Hepatocyte (in vitro differentiated cells): ENCODE results near the gene HSD17B2. TPM values are rescaled to one million over a fixed set of nuclear protein-coding genes. Genes with fewer than 3 reads are reported as not detected.

Source experiments
- DNase-seq: peaks from one replicate; pipeline ENCODE4 v3.0.0-alpha.2; 2016; ENCODE audit warnings: low spot score
- H2AFZ ChIP-seq: fragments of 200-600 bp; sonication (generic); 2 replicates; pipeline ENCODE4 v1.6.0; 2016; ENCODE audit warnings: antibody characterized with exemption, mild to moderate bottlenecking
- H3K27ac ChIP-seq: fragments of 200-600 bp; sonication (generic); 2 replicates; pipeline ENCODE4 v1.5.1; 2016; ENCODE audit warnings: mild to moderate bottlenecking
- H3K27me3 ChIP-seq: fragments of 200-600 bp; sonication (generic); 2 replicates; pipeline ENCODE4 v1.6.1; 2016
- H3K36me3 ChIP-seq: fragments of 200-600 bp; sonication (generic); replicated peaks from 2 replicates; pipeline ENCODE4 v1.5.1; 2016; ENCODE audit warnings: low read depth; ENCODE audit not compliant: insufficient read depth
- H3K4me1 ChIP-seq: fragments of 200-600 bp; sonication (generic); 2 replicates; pipeline ENCODE4 v1.5.1; 2016; ENCODE audit warnings: mild to moderate bottlenecking, moderate library complexity; ENCODE audit not compliant: insufficient read depth
- H3K4me2 ChIP-seq: fragments of 200-600 bp; sonication (generic); 2 replicates; pipeline ENCODE4 v1.6.0; 2016
- H3K4me3 ChIP-seq: fragments of 200-600 bp; sonication (generic); 2 replicates; pipeline ENCODE4 v1.5.1; 2016; ENCODE audit warnings: mild to moderate bottlenecking
- H3K79me2 ChIP-seq: fragments of 200-600 bp; sonication (generic); 2 replicates; pipeline ENCODE4 v1.6.0; 2017; ENCODE audit warnings: mild to moderate bottlenecking
- H3K9me2 ChIP-seq: fragments of 200-600 bp; sonication (generic); replicated peaks from 2 replicates; pipeline ENCODE4 v1.6.0; 2017; ENCODE audit warnings: mild to moderate bottlenecking; ENCODE audit not compliant: insufficient read depth
- H3K9me3 ChIP-seq: fragments of 200-600 bp; sonication (generic); 2 replicates; pipeline ENCODE4 v1.5.1; 2016; ENCODE audit warnings: low read depth, mild to moderate bottlenecking
- H4K20me1 ChIP-seq: fragments of 200-600 bp; sonication (generic); 2 replicates; pipeline ENCODE4 v1.6.0; 2016; ENCODE audit warnings: mild to moderate bottlenecking; ENCODE audit not compliant: insufficient read depth, poor library complexity, severe bottlenecking
- EZH2 ChIP-seq: fragments of 200-600 bp; sonication (generic); IDR thresholded peaks from 2 replicates; pipeline ENCODE4 v1.6.1; 2016; ENCODE audit warnings: antibody characterized with exemption, mild to moderate bottlenecking, borderline replicate concordance
- EZH2phosphoT487 ChIP-seq: fragments of 200-600 bp; sonication (generic); IDR thresholded peaks from one replicate; pipeline ENCODE4 v1.6.1; 2018; ENCODE audit warnings: antibody characterized with exemption, mild to moderate bottlenecking, low read depth, moderate library complexity; ENCODE audit not compliant: unreplicated experiment, severe bottlenecking
- WGBS: methylation state at CpG from one replicate; pipeline ENCODE4 v1.1.6; 2016; ENCODE audit warnings: low lambda C conversion rate; ENCODE audit errors: missing lambda C conversion rate; 5-methylcytosine and 5-hydroxymethylcytosine counted together
- polyA plus RNA-seq: library from polyadenylated mRNA; unstranded; fragments of >200 nt; fragmentation: Nextera tagmentation; extraction: Ambion mirVana; gene quantifications from 2 replicates; pipeline ENCODE4 v1.2.1, GENCODE V29; 2016
- total RNA-seq: library from RNA; depleted of rRNA; stranded (reverse); fragments of >200 nt; gene quantifications from 2 replicates; pipeline ENCODE4 v1.2.3, GENCODE V29; 2014
- TF ChIP-seq, protein P1 (sequence below): fragments of 200-600 bp; sonication (generic); IDR thresholded peaks from 2 replicates; pipeline ENCODE4 v1.5.1; 2016; ENCODE audit warnings: antibody characterized with exemption, mild to moderate bottlenecking; ENCODE audit not compliant: poor library complexity

The HSD17B2 gene
- total and polyA plus RNA-seq, 2 experiments from 2014 or later = 75.6 to 91.1 TPM

DNA sequence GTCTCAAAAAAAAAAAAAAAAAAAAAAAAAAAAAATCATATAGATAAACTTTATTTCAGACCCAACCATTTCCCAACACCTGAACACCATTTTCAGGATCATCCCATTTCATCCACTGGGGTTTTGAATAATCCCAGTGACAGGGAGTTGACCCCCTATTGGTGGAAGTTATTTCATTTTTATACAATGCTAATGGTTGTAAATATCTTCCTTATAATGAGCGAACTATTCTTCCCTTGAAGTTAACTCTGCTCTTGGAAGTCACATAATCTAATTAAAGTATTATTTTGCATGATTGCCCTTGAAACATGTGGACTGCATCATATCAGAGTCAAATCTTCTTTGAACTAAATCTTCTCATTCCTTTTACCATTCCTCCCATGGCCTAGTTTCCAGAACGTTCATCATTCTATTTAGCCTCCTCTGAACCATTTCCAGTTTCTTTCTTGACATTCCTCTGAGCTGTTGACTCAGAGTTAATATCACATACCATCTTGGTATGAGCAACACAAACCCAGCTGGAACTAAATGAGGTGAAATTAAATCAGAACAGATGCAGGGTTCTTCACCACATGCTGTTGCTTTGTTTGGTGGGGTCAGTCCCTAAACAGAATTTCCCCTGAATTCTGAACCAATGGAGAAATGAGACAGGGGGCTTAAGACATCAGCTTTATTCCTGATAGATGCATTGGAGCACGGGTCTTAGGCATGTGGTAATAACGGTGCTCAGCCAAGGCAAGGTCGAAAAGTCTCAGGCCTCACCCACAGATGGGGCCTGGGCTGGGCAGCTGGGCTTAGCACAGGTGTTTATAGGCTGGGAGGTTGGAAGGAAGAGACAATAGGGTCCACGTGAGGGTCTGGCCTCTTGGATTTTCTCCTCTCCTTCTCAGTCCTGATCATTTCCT, 8.9 kb downstream of the HSD17B2 start:
- no peak for TF ChIP-seq EZH2
- TF ChIP-seq EZH2phosphoT487 = no peak
- Histone ChIP-seq H3K4me2 (no peak overlapping the region), H3K9me2 (no peaks in the 10 kb centered on the region), H3K4me3 (no peak overlapping the region), H3K4me1 (peaks cover 5% of the 10 kb centered on the region), H3K27ac (no peak overlapping the region), H3K79me2 (peaks cover 89% of the 10 kb centered on the region), H2AFZ (no peak overlapping the region), H3K27me3 (no peaks in the 10 kb centered on the region), H3K36me3 (no peaks in the 10 kb centered on the region), H4K20me1 (no peaks in the 10 kb centered on the region), H3K9me3 (no peaks in the 10 kb centered on the region)
- no peak for DNase-seq
- 73% methylated on average over 6 of the region's 6 CpGs for WGBS

GRCh38 chr16:82044585-82044911, 9.5 kb downstream of the HSD17B2 start:
- WGBS = 89% methylated on average over 3 of the region's 3 CpGs
- H3K9me2 ChIP-seq = no peaks in the 10 kb centered on the region
- peaks cover 89% of the 10 kb centered on the region for H3K79me2 ChIP-seq
- H3K4me3 ChIP-seq = no peak overlapping the region
- TF ChIP-seq, protein P1, sequence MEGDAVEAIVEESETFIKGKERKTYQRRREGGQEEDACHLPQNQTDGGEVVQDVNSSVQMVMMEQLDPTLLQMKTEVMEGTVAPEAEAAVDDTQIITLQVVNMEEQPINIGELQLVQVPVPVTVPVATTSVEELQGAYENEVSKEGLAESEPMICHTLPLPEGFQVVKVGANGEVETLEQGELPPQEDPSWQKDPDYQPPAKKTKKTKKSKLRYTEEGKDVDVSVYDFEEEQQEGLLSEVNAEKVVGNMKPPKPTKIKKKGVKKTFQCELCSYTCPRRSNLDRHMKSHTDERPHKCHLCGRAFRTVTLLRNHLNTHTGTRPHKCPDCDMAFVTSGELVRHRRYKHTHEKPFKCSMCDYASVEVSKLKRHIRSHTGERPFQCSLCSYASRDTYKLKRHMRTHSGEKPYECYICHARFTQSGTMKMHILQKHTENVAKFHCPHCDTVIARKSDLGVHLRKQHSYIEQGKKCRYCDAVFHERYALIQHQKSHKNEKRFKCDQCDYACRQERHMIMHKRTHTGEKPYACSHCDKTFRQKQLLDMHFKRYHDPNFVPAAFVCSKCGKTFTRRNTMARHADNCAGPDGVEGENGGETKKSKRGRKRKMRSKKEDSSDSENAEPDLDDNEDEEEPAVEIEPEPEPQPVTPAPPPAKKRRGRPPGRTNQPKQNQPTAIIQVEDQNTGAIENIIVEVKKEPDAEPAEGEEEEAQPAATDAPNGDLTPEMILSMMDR = no peak
- TF ChIP-seq EZH2phosphoT487 (no peak), EZH2 (no peak)
- peaks cover 11% of the 10 kb centered on the region for H3K4me1 ChIP-seq
- no peak overlapping the region for H2AFZ ChIP-seq
- no peak overlapping the region for H3K4me2 ChIP-seq
- no peaks in the 10 kb centered on the region for H3K9me3 ChIP-seq
- no peak overlapping the region for H3K27ac ChIP-seq
- no peak for DNase-seq
- H3K27me3 ChIP-seq = no peaks in the 10 kb centered on the region
- H4K20me1 ChIP-seq = no peaks in the 10 kb centered on the region
- no peaks in the 10 kb centered on the region for H3K36me3 ChIP-seq

GRCh38 chr16:82045465-82045864, 10.4 kb downstream of the HSD17B2 start:
- Histone ChIP-seq H3K27ac (no peak overlapping the region), H3K9me3 (no peaks in the 10 kb centered on the region), H3K27me3 (no peaks in the 10 kb centered on the region), H3K4me3 (no peak overlapping the region), H2AFZ (no peak overlapping the region), H3K9me2 (no peaks in the 10 kb centered on the region), H3K36me3 (no peaks in the 10 kb centered on the region), H3K79me2 (peaks cover 82% of the 10 kb centered on the region), H3K4me1 (peaks cover 21% of the 10 kb centered on the region), H3K4me2 (no peak overlapping the region), H4K20me1 (no peaks in the 10 kb centered on the region)
- TF ChIP-seq, protein P1 = no peak
- TF ChIP-seq EZH2phosphoT487 = no peak
- TF ChIP-seq EZH2 = no peak
- 92% methylated on average over 2 of the region's 2 CpGs for WGBS
- DNase-seq = no peak

GRCh38 chr16:82046541-82046940, 11.5 kb downstream of the HSD17B2 start:
- H3K4me1 ChIP-seq = peaks cover 23% of the 10 kb centered on the region
- no peak overlapping the region for H3K27ac ChIP-seq
- DNase-seq = no peak
- no peak overlapping the region for H3K4me2 ChIP-seq
- no peaks in the 10 kb centered on the region for H3K36me3 ChIP-seq
- no peaks in the 10 kb centered on the region for H3K9me2 ChIP-seq
- no peaks in the 10 kb centered on the region for H3K27me3 ChIP-seq
- H3K9me3 ChIP-seq = no peaks in the 10 kb centered on the region
- no peak overlapping the region for H3K4me3 ChIP-seq
- no peaks in the 10 kb centered on the region for H4K20me1 ChIP-seq
- H2AFZ ChIP-seq = no peak overlapping the region
- no peak for TF ChIP-seq EZH2
- WGBS = 92% methylated on average over 4 of the region's 4 CpGs
- peaks cover 71% of the 10 kb centered on the region for H3K79me2 ChIP-seq
